ENCODE results near the gene TUBG2.

- TF ChIP-seq CTCF (IDR thresholded peaks at IDR 0.05) (no peak), POLR2AphosphoS5 (IDR thresholded peaks at IDR 0.05; ENCODE audit: insufficient read depth in 1 of 2, low read depth in 1 of 2) (peak; percentile 86 to 96)
Measured at GRCh38 chr17:42659079-42659931, at the start of gene TUBG2.
